ENCODE results near the gene MALL. TPM values are rescaled to one million over a fixed set of nuclear protein-coding genes. Genes with fewer than 3 reads are reported as not detected.
"Not testable (repeated sequence)": the region's sequence is repeated elsewhere in the genome, so short reads cannot be mapped to it uniquely, and the experiment has no call there.

Gene MALL
- total RNA-seq, 6 experiments from 2014 or later: 23.7 to 40.9 (median 28.5) TPM

- H3K36me3 Mint-ChIP-seq (ENCODE audit: low read depth): peaks cover 18% of the 10 kb centered on the region
- DNase-seq: peak; percentile 67
- H3K27ac Mint-ChIP-seq: peak overlapping the region; percentile 60; the same call in 1 of the 2 replicates
These were observed 550 bp upstream of the MALL start for GRCh38 chr2:110116033-110116710.

GRCh38 chr2:110114831-110115255, 779 bp downstream of the MALL start:
- Mint-ChIP-seq H3K4me3 (peak overlapping the region; percentile 82), H3K27ac (no peak overlapping the region; the same call in 1 of the 2 replicates), H3K9me3 (peaks cover 10% of the 10 kb centered on the region; the same call in 1 of the 2 replicates), H3K4me1 (ENCODE audit: low read depth) (peaks cover 32% of the 10 kb centered on the region), H3K27me3 (ENCODE audit: insufficient read depth) (peaks cover 8% of the 10 kb centered on the region), H3K36me3 (ENCODE audit: low read depth) (peaks cover 31% of the 10 kb centered on the region)
- TF ChIP-seq CTCF (IDR thresholded peaks at IDR 0.05): no peak
- DNase-seq: no peak

More at GRCh38 chr2:110116033-110116710, 550 bp upstream of the MALL start:
- H3K9me3 Mint-ChIP-seq: no peaks in the 10 kb centered on the region
- H3K4me1 Mint-ChIP-seq (ENCODE audit: low read depth): peaks cover 37% of the 10 kb centered on the region
- H3K27me3 Mint-ChIP-seq (ENCODE audit: insufficient read depth): peaks cover 8% of the 10 kb centered on the region
- peak overlapping the region; percentile 82 for H3K4me3 Mint-ChIP-seq
- TF ChIP-seq CTCF (IDR thresholded peaks at IDR 0.05): peak; percentile 81

- Mint-ChIP-seq H3K9me3 (peaks cover 11% of the 10 kb centered on the region; the same call in 1 of the 2 replicates), H3K27me3 (ENCODE audit: insufficient read depth) (peaks cover 6% of the 10 kb centered on the region), H3K27ac (no peak overlapping the region), H3K4me1 (ENCODE audit: low read depth) (peaks cover 35% of the 10 kb centered on the region), H3K4me3 (peak overlapping the region; percentile 82), H3K36me3 (ENCODE audit: low read depth) (peaks cover 32% of the 10 kb centered on the region)
- peak; percentile 69 for TF ChIP-seq CTCF (IDR thresholded peaks at IDR 0.05)
- peak; percentile 37 for DNase-seq
These were observed 1.5 kb downstream of the MALL start for GRCh38 chr2:110113961-110114591.

GRCh38 chr2:110108291-110108690, 7.3 kb downstream of the MALL start:
- not testable (repeated sequence) for H3K27me3 Mint-ChIP-seq (ENCODE audit: insufficient read depth); H3K27ac Mint-ChIP-seq; DNase-seq; H3K4me3 Mint-ChIP-seq
- H3K36me3 Mint-ChIP-seq (ENCODE audit: low read depth): peaks cover 43% of the 10 kb centered on the region
- peaks cover 11% of the 10 kb centered on the region; the same call in 1 of the 2 replicates for H3K9me3 Mint-ChIP-seq
- H3K4me1 Mint-ChIP-seq (ENCODE audit: low read depth): peaks cover 55% of the 10 kb centered on the region

- DNase-seq: no peak
- H3K4me1 Mint-ChIP-seq (ENCODE audit: low read depth): peaks cover 64% of the 10 kb centered on the region
These were observed 8.2 kb downstream of the MALL start for GRCh38 chr2:110107092-110108079.

More at GRCh38 chr2:110107092-110108079, 8.2 kb downstream of the MALL start:
- Mint-ChIP-seq H3K9me3 (peaks cover 11% of the 10 kb centered on the region; the same call in 1 of the 2 replicates), H3K27ac (peak overlapping the region; percentile 20; the same call in 1 of the 2 replicates), H3K36me3 (ENCODE audit: low read depth) (peaks cover 37% of the 10 kb centered on the region), H3K4me3 (no peak overlapping the region), H3K27me3 (ENCODE audit: insufficient read depth) (no peaks in the 10 kb centered on the region)
- TF ChIP-seq CTCF (IDR thresholded peaks at IDR 0.05): no peak
